Activated CD4-positive, alpha-beta T cell treated with anti-CD3 and anti-CD28 coated beads for 36 hours (primary cell): ENCODE results near the gene EPHA4. TPM values are rescaled to one million over a fixed set of nuclear protein-coding genes. Genes with fewer than 3 reads are reported as not detected.

ENCODE experiments used
- ATAC-seq: fragments of 200-7000 bp; cut with Tn5 transposase; one replicate; pipeline ENCODE4 v1.10.0; 2021; ENCODE audit warnings: mild to moderate bottlenecking, moderate library complexity
- CTCF ChIA-PET: fragments of 350-600 bp; sonication (Branson Sonifier 250); formaldehyde crosslinking; loops from one replicate; lab custom pipeline; 2021; ENCODE audit warnings: antibody characterized with exemption; lab: Charles Lee
- POLR2A ChIA-PET: fragments of 350-600 bp; sonication (Branson Sonifier 250); formaldehyde crosslinking; loops from one replicate; lab custom pipeline; 2021; ENCODE audit warnings: antibody characterized with exemption, inconsistent platforms; lab: Charles Lee
- DNase-seq: peaks from one replicate; pipeline ENCODE4 v3.0.0-alpha.2; 2020
- H3K27ac Mint-ChIP-seq: one replicate; pipeline ENCODE4 v1.8.0; 2021; ENCODE audit warnings: mixed read lengths
- H3K27me3 Mint-ChIP-seq: one replicate; pipeline ENCODE4 v1.8.0; 2021; ENCODE audit warnings: mixed read lengths
- H3K36me3 Mint-ChIP-seq: one replicate; pipeline ENCODE4 v1.8.0; 2021; ENCODE audit warnings: low read depth, mixed read lengths
- H3K4me1 Mint-ChIP-seq: one replicate; pipeline ENCODE4 v1.8.0; 2021; ENCODE audit warnings: mixed read lengths
- H3K4me3 Mint-ChIP-seq: one replicate; pipeline ENCODE4 v1.8.0; 2021; ENCODE audit warnings: mild to moderate bottlenecking, moderate library complexity, mixed read lengths
- H3K9me3 Mint-ChIP-seq: one replicate; pipeline ENCODE4 v1.8.0; 2021; ENCODE audit warnings: low read depth, mixed read lengths
- intact Hi-C, 2 experiments: fragments of 100-400 bp; cut with DNase I in 1 of 2; cut with micrococcal nuclease in 1 of 2; formaldehyde crosslinking; loops; one replicate each; pipeline versions ENCODE4 v1.14.2 to v1.15.1; 2022 to 2024; cut with DNase I, micrococcal nuclease
- total RNA-seq, 2 experiments: library from RNA; stranded (reverse); gene quantifications; one replicate each; pipeline ENCODE4 v1.2.3, GENCODE V29; 2021

EPHA4 gene
- total RNA-seq, 2 experiments from 2014 or later, result 5.9 to 7.2 TPM

DNA sequence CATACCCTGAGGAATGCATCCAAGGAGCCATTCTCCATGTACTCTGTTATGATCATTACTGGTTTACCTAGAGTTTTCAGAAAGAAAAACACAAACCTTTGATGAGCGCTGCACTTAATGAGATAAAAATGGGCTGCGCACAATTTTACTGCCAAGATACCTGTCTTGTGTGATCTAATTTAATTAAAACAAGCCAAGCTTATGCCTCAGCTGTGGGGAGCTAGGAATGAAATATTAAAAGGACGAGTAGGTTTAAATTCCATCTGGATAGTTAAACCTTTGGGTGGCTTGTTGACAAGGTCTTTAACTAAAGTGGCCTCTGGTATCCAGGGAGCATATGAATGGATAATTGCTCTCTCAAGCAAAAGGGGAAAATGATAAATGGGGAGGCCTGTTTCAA lies 135.0 kb downstream of the EPHA4 start:
- DNase-seq (no peak), ATAC-seq (no peak)
- intact Hi-C loops, result no loop called here
- Mint-ChIP-seq H3K27ac (no peak overlapping the region), H3K9me3 (no peaks in the 10 kb centered on the region), H3K4me1 (no peaks in the 10 kb centered on the region), H3K4me3 (no peak overlapping the region), H3K27me3 (no peaks in the 10 kb centered on the region), H3K36me3 (peaks cover 8% of the 10 kb centered on the region)
- CTCF ChIA-PET, result no interaction called here
- POLR2A ChIA-PET, result no interaction called here

DNA sequence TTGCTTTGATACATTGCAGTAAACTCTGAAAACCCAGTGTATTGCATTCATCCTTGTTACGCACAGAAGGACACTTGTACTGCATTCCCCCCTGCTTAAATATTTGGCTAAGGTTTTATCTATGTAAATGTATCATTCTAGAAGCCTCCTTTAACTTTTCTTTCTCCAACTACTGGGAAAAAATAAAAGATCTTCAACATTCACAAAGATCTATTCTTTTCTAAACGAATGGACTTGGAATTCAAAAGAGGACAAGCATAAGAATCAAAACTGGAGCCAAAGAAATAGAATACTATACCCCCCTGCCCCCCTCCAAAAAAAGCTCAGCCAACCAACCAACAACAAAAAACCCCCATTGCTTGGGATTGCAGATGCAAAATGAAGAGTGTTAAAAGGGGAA lies 136.9 kb downstream of the EPHA4 start:
- intact Hi-C loops, result no loop called here
- ATAC-seq (no peak), DNase-seq (no peak)
- peaks cover 10% of the 10 kb centered on the region for H3K36me3 Mint-ChIP-seq
- no peaks in the 10 kb centered on the region for H3K27me3 Mint-ChIP-seq
- no peaks in the 10 kb centered on the region for H3K9me3 Mint-ChIP-seq
- no peak overlapping the region for H3K27ac Mint-ChIP-seq
- no peak overlapping the region for H3K4me3 Mint-ChIP-seq
- ChIA-PET CTCF (interaction anchor here (0.6 kb wide), 1 partner anchor 10 kb away, joined by 3 read pairs; no protein-coding TSS in a partner anchor), POLR2A (no interaction called here)
- no peaks in the 10 kb centered on the region for H3K4me1 Mint-ChIP-seq

DNA sequence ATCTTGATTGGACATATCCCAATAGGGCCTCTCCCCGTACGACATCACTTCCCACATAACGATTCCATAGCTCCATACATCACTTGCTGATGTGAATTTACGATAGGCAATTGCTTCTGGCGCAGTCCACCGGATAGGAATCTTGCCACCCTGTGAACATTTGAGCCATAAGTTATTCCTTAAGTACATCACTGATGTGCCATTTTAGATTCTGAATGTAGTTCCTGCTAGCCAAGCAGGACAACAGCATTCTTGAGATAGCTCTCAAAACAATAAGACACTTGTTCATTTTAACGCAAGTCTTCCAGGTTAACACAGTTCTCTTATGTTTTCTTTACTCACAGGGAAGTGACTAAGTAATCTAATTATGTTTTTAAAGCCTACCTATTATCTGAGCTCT lies 138.0 kb downstream of the EPHA4 start:
- Mint-ChIP-seq H3K9me3 (no peaks in the 10 kb centered on the region), H3K4me1 (no peaks in the 10 kb centered on the region), H3K4me3 (no peak overlapping the region), H3K27ac (no peak overlapping the region), H3K36me3 (peaks cover 13% of the 10 kb centered on the region), H3K27me3 (no peaks in the 10 kb centered on the region)
- ChIA-PET CTCF (interaction anchor here (0.5 to 1.1 kb wide), 3 partner anchors 13 to 75 kb away, joined by 3 read pairs; no protein-coding TSS in a partner anchor), POLR2A (no interaction called here)
- DNase-seq, result no peak
- intact Hi-C loops, result no loop called here
- ATAC-seq, result no peak

DNA sequence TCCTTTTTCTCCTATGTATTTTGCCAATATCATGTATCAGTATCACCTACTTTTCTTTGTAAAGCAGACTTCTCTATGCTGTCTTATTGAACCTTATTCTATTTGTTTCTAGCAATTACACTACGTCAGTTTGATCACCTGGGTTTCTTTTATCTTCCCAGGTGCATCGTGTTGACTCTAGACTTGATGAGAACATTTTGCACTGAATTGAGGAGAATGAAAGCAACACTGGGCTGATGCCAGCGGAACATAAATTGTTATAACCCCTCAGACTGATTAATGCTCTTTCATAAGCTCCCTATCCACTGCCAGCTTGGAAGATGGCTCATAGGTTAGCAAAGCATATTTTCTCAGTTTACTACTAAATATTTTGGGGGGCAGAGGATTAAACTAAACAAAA lies 140.6 kb downstream of the EPHA4 start:
- intact Hi-C loops, result no loop called here
- Mint-ChIP-seq H3K4me1 (no peaks in the 10 kb centered on the region), H3K36me3 (peaks cover 16% of the 10 kb centered on the region), H3K9me3 (no peaks in the 10 kb centered on the region), H3K4me3 (no peak overlapping the region), H3K27ac (no peak overlapping the region), H3K27me3 (no peaks in the 10 kb centered on the region)
- no peak for ATAC-seq
- CTCF ChIA-PET, result no interaction called here
- no peak for DNase-seq
- POLR2A ChIA-PET, result no interaction called here

DNA sequence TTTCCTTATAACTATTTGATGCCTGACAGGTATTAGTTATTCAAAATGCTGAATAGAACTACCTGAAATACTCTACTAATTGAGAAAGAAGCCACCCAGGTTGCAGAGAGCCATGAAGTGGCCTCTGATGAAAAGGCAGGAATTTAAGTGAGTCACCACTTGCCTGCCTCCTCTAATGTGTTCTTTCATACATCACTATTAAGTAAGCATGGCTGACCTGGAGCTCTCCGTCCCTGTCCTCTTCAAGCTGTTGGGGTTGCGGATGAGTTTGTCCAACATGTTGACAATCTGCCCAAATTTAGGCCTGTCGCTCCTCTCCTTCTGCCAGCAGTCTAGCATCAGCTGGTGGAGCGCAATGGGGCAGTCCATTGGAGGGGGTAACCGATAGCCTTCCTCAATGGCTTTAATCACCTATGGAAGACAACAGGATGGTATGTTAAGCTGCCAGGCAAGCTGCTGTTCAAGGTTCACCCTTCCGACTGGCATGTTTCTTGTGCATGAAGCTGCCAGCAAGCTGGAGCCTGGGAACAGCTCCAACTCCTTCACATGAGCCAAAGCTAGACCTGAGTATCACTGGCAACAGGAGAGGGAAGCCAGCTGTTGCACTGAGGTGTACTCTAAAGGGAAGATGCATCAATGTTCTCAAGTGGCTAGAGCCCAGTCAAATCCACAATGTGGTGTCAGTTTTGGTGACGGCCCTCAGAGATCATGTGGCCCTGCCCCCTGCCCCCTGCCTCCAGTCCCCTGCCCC lies 142.2 kb downstream of the EPHA4 start:
- intact Hi-C loops, result no loop called here
- Mint-ChIP-seq H3K36me3 (peaks cover 23% of the 10 kb centered on the region), H3K9me3 (no peaks in the 10 kb centered on the region), H3K4me1 (no peaks in the 10 kb centered on the region), H3K27me3 (no peaks in the 10 kb centered on the region), H3K4me3 (no peak overlapping the region), H3K27ac (no peak overlapping the region)
- no peak for DNase-seq
- CTCF ChIA-PET, result no interaction called here
- no peak for ATAC-seq
- POLR2A ChIA-PET, result no interaction called here

DNA sequence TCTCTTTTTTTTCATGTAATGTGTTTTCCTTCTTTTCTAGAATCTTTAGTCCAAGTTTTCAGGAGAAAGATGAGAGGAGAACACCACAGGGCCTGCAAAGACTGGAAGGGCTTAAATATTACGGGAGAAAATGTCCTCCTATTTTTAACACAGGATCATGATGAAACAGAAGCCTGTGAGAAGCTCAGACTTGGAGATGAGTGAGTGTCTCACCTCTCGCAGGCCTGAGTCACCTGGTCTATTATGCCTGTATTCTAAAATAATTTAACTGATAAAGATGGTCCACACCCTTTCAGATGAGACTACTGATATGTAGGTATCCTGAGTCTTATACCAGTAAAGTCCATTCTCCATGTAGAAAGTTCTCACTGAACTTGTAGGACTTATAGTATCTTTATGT lies 143.2 kb downstream of the EPHA4 start:
- no peaks in the 10 kb centered on the region for H3K9me3 Mint-ChIP-seq
- intact Hi-C loops, result no loop called here

DNA sequence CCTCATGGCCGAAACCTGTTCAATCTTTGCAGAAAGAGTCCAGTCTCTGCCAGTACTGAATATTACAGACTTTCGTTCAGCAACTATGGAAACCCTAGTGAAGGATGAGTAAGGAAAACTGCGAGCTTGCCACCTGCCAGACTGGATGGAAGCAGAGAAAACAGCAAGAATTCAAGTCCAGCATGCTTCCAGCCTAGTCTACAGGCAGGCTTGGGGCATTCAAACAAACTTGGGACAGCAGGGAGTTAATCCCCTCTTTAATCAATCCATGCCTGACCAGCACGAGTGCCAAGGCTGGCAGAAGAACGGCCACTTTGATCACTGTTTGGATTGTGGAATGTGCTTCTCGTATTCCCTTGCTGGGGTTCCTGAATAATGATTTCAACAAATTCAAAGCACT lies 145.2 kb downstream of the EPHA4 start:
- DNase-seq (no peak), ATAC-seq (no peak)
- POLR2A ChIA-PET, result no interaction called here
- intact Hi-C loops, result no loop called here
- Mint-ChIP-seq H3K27ac (no peak overlapping the region), H3K27me3 (no peaks in the 10 kb centered on the region), H3K9me3 (no peaks in the 10 kb centered on the region), H3K36me3 (peaks cover 26% of the 10 kb centered on the region), H3K4me3 (no peak overlapping the region), H3K4me1 (no peaks in the 10 kb centered on the region)
- CTCF ChIA-PET, result no interaction called here

More for the DNA sequence above, 143.2 kb downstream of the EPHA4 start:
- Mint-ChIP-seq H3K27ac (no peak overlapping the region), H3K27me3 (no peaks in the 10 kb centered on the region), H3K36me3 (peaks cover 24% of the 10 kb centered on the region), H3K4me3 (no peak overlapping the region), H3K4me1 (no peaks in the 10 kb centered on the region)
- ATAC-seq (no peak), DNase-seq (no peak)
- POLR2A ChIA-PET, result no interaction called here
- CTCF ChIA-PET, result interaction anchor here (0.8 kb wide), 1 partner anchor 145 kb away, joined by 3 read pairs; no protein-coding TSS in a partner anchor

DNA sequence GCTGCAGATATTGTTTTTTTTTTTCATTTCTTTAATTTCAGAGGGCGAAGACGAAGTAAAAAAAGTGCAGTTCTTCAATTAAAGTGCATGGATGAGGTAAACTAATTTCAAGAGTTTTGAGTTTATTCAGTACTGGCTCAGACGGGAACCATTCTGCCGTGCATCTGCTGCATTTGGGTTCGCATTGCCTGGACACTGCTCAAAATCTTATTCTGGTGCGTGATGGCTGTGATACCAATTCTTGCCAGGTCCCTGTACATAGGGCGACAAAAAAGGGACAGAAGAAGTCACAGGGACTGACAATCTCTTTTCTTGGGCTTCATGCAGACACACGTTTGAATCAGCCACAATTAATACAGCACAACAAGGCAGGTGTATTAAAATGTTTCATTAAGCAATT lies 146.2 kb downstream of the EPHA4 start:
- no peak for DNase-seq
- H3K4me1 Mint-ChIP-seq, result no peaks in the 10 kb centered on the region
- no peaks in the 10 kb centered on the region for H3K27me3 Mint-ChIP-seq
- intact Hi-C loops, result no loop called here
- CTCF ChIA-PET, result interaction anchor here (0.6 kb wide), 1 partner anchor 34 kb away, joined by 3 read pairs; no protein-coding TSS in a partner anchor
- H3K9me3 Mint-ChIP-seq, result no peaks in the 10 kb centered on the region
- POLR2A ChIA-PET, result no interaction called here
- H3K27ac Mint-ChIP-seq, result no peak overlapping the region
- H3K4me3 Mint-ChIP-seq, result no peak overlapping the region
- ATAC-seq, result no peak
- H3K36me3 Mint-ChIP-seq, result peaks cover 24% of the 10 kb centered on the region

DNA sequence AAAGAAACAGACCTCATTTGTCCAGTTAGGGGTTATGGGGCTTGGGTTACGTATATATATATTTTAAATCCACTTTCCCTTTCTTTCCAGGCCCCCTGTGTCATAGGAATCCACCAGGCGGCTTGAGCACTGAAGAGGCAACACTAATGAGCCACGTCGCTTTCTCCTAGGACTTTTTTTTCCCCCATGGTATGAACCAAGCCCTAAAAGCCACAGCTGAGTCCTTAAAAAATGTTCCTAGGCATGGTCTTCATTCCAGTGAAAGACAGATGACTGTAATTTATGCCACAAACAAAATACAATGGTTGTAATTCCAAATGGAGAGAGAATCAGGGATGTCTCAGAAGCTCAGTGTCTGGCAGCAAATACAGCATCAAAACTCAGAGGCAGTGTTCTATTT lies 146.8 kb downstream of the EPHA4 start:
- Mint-ChIP-seq H3K27me3 (no peaks in the 10 kb centered on the region), H3K4me1 (peaks cover 4% of the 10 kb centered on the region), H3K36me3 (peaks cover 24% of the 10 kb centered on the region), H3K27ac (no peak overlapping the region), H3K9me3 (no peaks in the 10 kb centered on the region), H3K4me3 (no peak overlapping the region)
- ATAC-seq (no peak), DNase-seq (no peak)
- ChIA-PET CTCF (interaction anchor here (0.6 kb wide), 1 partner anchor 34 kb away, joined by 3 read pairs; no protein-coding TSS in a partner anchor), POLR2A (no interaction called here)
- intact Hi-C loops, result no loop called here

DNA sequence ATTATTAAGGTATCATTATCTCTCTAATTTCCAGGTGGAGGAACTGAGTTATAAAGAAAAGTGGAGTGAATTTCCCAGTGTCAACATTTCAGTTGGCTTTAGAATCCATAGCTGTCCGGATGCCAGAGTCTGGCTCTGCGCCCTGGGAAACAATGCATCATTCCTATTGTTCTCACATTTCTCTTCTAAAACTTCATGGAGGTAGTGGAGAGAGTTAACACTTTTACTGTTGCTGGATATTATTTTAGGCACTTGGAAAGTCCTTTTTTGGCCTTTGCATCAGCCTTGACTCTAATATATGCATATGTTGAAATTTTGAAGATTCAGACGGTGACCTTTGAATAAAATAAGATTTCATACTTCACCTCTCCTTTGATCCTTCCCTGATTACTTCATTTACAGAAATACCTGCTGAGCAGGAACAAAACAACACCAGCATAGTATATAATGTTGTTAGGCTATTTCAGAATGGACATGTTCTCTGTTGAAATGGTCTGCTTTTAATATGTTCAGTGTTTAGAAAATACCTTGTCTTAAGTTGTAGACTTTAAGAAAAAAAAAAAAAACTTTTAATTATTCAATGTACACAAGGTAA lies 148.8 kb downstream of the EPHA4 start:
- intact Hi-C loops, result no loop called here
- H3K27me3 Mint-ChIP-seq, result no peaks in the 10 kb centered on the region
- H3K4me3 Mint-ChIP-seq, result no peak overlapping the region
- ATAC-seq (no peak), DNase-seq (no peak)
- H3K36me3 Mint-ChIP-seq, result peaks cover 17% of the 10 kb centered on the region
- H3K27ac Mint-ChIP-seq, result no peak overlapping the region
- peaks cover 15% of the 10 kb centered on the region for H3K4me1 Mint-ChIP-seq
- ChIA-PET CTCF (interaction anchor here (0.7 kb wide), 1 partner anchor 90 kb away, joined by 3 read pairs; no protein-coding TSS in a partner anchor), POLR2A (no interaction called here)
- H3K9me3 Mint-ChIP-seq, result no peaks in the 10 kb centered on the region

DNA sequence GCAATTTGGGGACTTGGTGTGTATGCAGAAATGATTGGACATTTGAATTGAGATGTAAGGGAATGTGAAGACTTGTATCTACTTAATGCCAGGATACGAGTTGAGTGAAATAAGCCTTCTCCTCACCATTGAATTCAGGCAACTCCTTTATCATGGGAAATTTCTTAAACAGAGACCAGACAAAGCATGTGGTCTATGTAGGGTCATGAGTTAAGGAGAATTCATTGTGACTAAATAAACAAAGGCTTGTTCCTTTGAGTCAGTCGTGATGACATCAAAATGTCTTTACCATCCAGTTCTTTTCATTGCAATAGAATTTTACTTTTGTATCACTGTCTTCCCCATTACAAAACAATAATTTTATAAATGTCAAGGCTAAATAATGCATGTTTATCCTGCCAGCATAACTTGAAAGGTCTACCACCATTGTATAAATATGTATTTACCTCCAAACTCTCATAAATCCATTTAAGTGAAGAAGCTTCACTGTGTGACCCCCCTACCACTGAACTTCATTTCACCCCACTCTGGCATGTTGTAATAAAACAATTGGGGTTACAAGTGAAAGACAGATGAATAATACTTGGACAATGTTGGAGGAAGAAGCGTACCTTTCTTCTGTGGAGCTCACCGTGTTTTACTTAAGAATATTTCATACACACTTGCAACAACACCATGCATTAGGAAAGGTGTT lies 149.4 kb downstream of the EPHA4 start:
- POLR2A ChIA-PET, result interaction anchor here (0.6 kb wide), 1 partner anchor 139 kb away, joined by 6 read pairs; no protein-coding TSS in a partner anchor
- H3K4me1 Mint-ChIP-seq, result peaks cover 15% of the 10 kb centered on the region
- no peak overlapping the region for H3K4me3 Mint-ChIP-seq
- DNase-seq, result no peak
- intact Hi-C loops, result no loop called here
- no peaks in the 10 kb centered on the region for H3K9me3 Mint-ChIP-seq
- CTCF ChIA-PET, result interaction anchor here (0.7 kb wide), 1 partner anchor 91 kb away, joined by 3 read pairs; no protein-coding TSS in a partner anchor
- H3K36me3 Mint-ChIP-seq, result peaks cover 16% of the 10 kb centered on the region
- H3K27me3 Mint-ChIP-seq, result no peaks in the 10 kb centered on the region
- no peak for ATAC-seq
- H3K27ac Mint-ChIP-seq, result no peak overlapping the region
